Gastroesophageal sphincter (tissue), 4 donors: ENCODE measurements around the gene CEL. TPM values are rescaled to one million over a fixed set of nuclear protein-coding genes. Genes with fewer than 3 reads are reported as not detected.
"Not testable (repeated sequence)": the region's sequence is repeated elsewhere in the genome, so short reads cannot be mapped to it uniquely, and the experiment has no call there.

Source experiments
- ATAC-seq: fragments of 150-250 bp; one replicate; pipeline ENCODE4 v1.9.1; 2016; ENCODE audit warnings: mild to moderate bottlenecking, moderate library complexity
- H3K27ac ChIP-seq, 4 donors: fragments of 200-600 bp; sonication (generic) in 3 of 4; 1 replicate in 3 of 4; 2 replicates in 1 of 4; pipeline ENCODE4 v1.5.1; 2016 to 2019
- H3K27me3 ChIP-seq: fragments of 200-600 bp; sonication (generic); one replicate; pipeline ENCODE4 v1.5.1; 2019
- H3K36me3 ChIP-seq, 2 donors: fragments of 200-600 bp; sonication (generic); one replicate each; pipeline ENCODE4 v1.5.1; 2019; ENCODE audit warnings: control low read depth in 1 of 2
- H3K4me1 ChIP-seq, 3 donors: fragments of 200-600 bp; sonication (generic); 1 replicate in 2 of 3; 2 replicates in 1 of 3; pipeline ENCODE4 v1.5.1; 2016 to 2019; ENCODE audit warnings: control low read depth in 2 of 3
- H3K4me3 ChIP-seq, 2 donors: fragments of 200-600 bp; sonication (generic); one replicate each; pipeline ENCODE4 v1.5.1; 2019; ENCODE audit warnings: mild to moderate bottlenecking in 1 of 2, moderate library complexity in 1 of 2
- H3K9me3 ChIP-seq, 3 donors: fragments of 200-600 bp; sonication (generic); one replicate each; pipeline ENCODE4 v1.5.1; 2017 to 2019; ENCODE audit warnings: control low read depth in 2 of 3
- EP300 ChIP-seq: sonication (generic); formaldehyde crosslinking; IDR thresholded peaks from one replicate; pipeline ENCODE4 v1.6.1; 2017; ENCODE audit warnings: antibody characterized with exemption, mild to moderate bottlenecking
- POLR2A ChIP-seq, 2 donors: fragments of 450-650 bp; IDR thresholded peaks; one replicate each; pipeline ENCODE4 v1.6.1; 2017; ENCODE audit warnings: antibody characterized with exemption in 2 of 2, mild to moderate bottlenecking in 2 of 2, moderate library complexity in 1 of 2
- POLR2AphosphoS5 ChIP-seq: sonication (generic); formaldehyde crosslinking; IDR thresholded peaks from one replicate; pipeline ENCODE4 v1.6.1; 2017; ENCODE audit warnings: antibody characterized with exemption
- WGBS, 2 donors: methylation state at CpG; one replicate each; pipeline ENCODE4 v1.1.5; 2018; ENCODE audit warnings: low coverage in 1 of 2; 5-methylcytosine and 5-hydroxymethylcytosine counted together
- total RNA-seq, 4 donors: library from RNA; depleted of rRNA; stranded (reverse); fragments of >200 nt; gene quantifications; one replicate each; pipeline ENCODE4 v1.1.0, GENCODE V29; 2016
- TF ChIP-seq, protein P1 (sequence below), 4 experiments: fragments of 200-600 bp in 2 of 4; fragments of 450-650 bp in 2 of 4; sonication (generic) in 1 of 4; IDR thresholded peaks; one replicate each; pipeline ENCODE4 v1.5.1; 2017 to 2019; ENCODE audit warnings: antibody characterized with exemption in 4 of 4, mild to moderate bottlenecking in 2 of 4, moderate library complexity in 2 of 4

The CEL gene
- total RNA-seq, 4 donors from 2014 or later: 0.35 to 0.81 (median 0.62) TPM; not detected in 1

DNA sequence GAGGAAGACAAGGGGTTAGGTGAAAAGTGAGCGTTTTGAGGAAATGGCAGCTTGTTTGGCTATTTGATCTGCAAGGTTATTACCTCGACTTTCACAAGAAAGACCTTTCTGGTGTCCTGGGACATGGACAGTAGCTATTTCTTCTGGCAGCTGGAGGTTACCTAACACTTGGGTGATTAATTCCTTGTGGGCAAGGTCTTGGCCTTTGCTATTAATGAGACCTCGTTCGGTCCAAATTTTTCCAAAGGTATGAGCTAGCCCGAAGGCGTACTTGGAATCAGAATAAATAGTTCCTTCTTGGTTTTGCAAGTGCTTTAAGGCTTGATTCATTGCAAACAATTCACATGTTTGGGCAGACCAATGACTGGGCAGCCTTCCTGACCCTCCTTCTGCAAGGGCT is 26.1 kb upstream of the CEL start:
- H3K9me3 ChIP-seq: no peaks in the 10 kb centered on the region
- no peak for ATAC-seq

DNA sequence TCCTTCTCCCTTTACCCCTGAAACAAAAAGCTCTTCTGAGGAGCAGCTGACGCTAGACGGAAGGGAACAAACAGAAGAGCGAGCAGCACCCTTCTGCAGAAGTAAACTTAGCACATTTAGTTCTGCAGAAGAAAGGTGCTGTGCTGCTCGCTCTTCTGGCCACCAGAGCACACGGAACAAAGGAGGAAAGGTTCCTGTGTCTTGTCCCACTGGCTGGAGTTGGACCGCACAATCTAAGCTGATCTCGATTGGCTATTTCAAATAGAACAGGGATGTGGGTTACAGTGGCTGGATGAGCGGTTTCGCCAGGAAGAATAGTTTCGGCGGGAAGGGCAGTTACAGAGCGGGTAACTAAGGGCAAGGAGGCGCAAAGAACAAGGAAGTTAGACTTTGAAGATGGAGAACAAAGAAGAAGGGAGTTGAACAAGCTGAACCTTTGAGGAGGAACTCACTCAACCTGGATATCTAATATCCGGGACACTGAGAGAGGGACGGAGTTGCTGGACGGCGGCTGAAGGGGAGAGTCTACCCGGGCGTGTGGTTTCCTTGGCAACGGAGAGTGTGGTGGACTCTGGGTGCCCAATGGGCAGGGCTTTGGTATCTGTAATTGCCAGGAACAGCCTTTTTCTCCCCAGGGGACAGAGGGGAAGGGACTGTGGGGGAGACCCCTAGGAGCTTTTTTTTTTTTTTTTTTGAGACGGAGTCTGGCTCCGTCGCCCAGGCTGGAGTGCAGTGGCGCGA is 23.8 kb upstream of the CEL start:
- no peak overlapping the region for H3K4me3 ChIP-seq
- H3K27me3 ChIP-seq: no peaks in the 10 kb centered on the region
- 85 to 94% methylated on average over 19 to 21 of the region's 25 CpGs for WGBS, 2 donors
- no peaks in the 10 kb centered on the region for H3K9me3 ChIP-seq
- TF ChIP-seq POLR2AphosphoS5 (no peak), POLR2A (IDR thresholded peaks at IDR 0.05) (no peak), EP300 (no peak)
- TF ChIP-seq, protein P1, sequence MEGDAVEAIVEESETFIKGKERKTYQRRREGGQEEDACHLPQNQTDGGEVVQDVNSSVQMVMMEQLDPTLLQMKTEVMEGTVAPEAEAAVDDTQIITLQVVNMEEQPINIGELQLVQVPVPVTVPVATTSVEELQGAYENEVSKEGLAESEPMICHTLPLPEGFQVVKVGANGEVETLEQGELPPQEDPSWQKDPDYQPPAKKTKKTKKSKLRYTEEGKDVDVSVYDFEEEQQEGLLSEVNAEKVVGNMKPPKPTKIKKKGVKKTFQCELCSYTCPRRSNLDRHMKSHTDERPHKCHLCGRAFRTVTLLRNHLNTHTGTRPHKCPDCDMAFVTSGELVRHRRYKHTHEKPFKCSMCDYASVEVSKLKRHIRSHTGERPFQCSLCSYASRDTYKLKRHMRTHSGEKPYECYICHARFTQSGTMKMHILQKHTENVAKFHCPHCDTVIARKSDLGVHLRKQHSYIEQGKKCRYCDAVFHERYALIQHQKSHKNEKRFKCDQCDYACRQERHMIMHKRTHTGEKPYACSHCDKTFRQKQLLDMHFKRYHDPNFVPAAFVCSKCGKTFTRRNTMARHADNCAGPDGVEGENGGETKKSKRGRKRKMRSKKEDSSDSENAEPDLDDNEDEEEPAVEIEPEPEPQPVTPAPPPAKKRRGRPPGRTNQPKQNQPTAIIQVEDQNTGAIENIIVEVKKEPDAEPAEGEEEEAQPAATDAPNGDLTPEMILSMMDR (IDR thresholded peaks at IDR 0.05): no peak
- peaks cover 0 to 36% of the 10 kb centered on the region in 2 donors for H3K36me3 ChIP-seq
- H3K27ac ChIP-seq: no peak overlapping the region
- H3K4me1 ChIP-seq: peaks cover 0 to 21% (median 0%) of the 10 kb centered on the region in 3 donors
- ATAC-seq: no peak

More for the DNA sequence above, 26.1 kb upstream of the CEL start:
- TF ChIP-seq, protein P1 (IDR thresholded peaks at IDR 0.05): no peak
- no peak for TF ChIP-seq EP300
- TF ChIP-seq POLR2A (IDR thresholded peaks at IDR 0.05): no peak
- TF ChIP-seq POLR2AphosphoS5: no peak
- Histone ChIP-seq H3K4me3 (no peak overlapping the region), H3K4me1 (peaks cover 0 to 40% (median 15%) of the 10 kb centered on the region in 3 donors), H3K27ac (no peak overlapping the region), H3K27me3 (no peaks in the 10 kb centered on the region), H3K36me3 (peaks cover 0 to 15% of the 10 kb centered on the region in 2 donors)
- 86 to 95% methylated on average over 4 to 6 of the region's 6 CpGs for WGBS, 2 donors

DNA sequence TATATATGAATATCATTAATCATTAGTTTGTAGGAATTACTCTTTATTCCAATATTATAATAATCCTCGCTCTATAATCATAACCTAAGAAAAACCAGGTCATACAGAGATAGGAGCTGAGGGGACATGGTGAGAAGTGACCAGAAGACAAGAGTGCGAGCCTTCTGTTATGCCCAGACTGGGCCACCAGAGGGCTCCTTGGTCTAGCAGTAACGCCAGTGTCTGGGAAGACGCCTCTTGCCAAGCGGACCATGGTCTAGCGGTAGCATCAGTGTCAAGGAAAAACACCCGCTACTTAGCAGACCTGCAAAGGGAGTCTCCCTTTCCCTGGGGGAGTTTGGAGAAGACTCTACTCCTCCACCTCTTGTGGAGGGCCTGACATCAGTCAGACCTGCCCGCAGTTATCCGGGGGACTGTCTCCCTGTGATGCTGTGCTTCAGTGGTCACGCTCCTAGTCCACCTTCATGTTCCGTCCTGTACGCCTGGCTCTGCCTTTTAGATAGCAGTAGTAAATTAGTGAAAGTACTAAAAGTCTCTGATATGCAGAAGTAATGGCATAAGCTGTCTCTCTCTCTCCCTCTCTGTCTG is 20.8 kb upstream of the CEL start:
- not testable (repeated sequence) for H3K4me1 ChIP-seq, H3K27me3 ChIP-seq, H3K4me3 ChIP-seq, ATAC-seq, H3K9me3 ChIP-seq, H3K27ac ChIP-seq
- TF ChIP-seq, protein P1 (IDR thresholded peaks at IDR 0.05): peak in 3 of 4 experiments; percentile 40 to 53 (median 44)
- H3K36me3 ChIP-seq: peaks cover 0 to 60% of the 10 kb centered on the region in 2 donors
- 68 to 74% methylated on average over 5 to 7 of the region's 12 CpGs for WGBS, 2 donors

DNA sequence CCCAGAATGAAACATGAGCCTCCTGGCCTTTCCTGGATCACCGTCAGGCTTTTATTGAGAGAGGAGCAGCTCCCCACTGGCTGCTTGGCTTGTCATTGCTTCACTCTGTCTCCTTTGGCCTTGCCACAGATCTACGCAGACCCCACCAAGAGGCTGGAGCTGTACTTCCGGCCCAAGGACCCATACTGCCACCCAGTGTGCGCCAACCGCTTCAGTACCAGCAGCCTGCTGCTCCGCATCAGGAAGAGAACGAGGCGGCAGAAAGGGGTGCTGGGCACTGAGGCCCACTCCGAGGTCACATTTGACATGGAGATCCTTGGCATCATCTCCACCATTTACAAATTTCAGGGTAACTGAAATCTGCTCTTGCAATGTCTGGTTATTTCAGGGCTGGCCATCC is 19.8 kb upstream of the CEL start:
- TF ChIP-seq, protein P1 (IDR thresholded peaks at IDR 0.05): no peak
- TF ChIP-seq EP300: no peak
- Histone ChIP-seq H3K36me3 (peaks cover 0 to 68% of the 10 kb centered on the region in 2 donors), H3K9me3 (no peaks in the 10 kb centered on the region), H3K27me3 (no peaks in the 10 kb centered on the region), H3K27ac (no peak overlapping the region), H3K4me1 (no peaks in the 10 kb centered on the region), H3K4me3 (no peak overlapping the region)
- ATAC-seq: no peak
- 69% methylated on average over 2 of the region's 9 CpGs; no CpG with 5 or more reads in 1 of the 2 donors for WGBS, 2 donors

DNA sequence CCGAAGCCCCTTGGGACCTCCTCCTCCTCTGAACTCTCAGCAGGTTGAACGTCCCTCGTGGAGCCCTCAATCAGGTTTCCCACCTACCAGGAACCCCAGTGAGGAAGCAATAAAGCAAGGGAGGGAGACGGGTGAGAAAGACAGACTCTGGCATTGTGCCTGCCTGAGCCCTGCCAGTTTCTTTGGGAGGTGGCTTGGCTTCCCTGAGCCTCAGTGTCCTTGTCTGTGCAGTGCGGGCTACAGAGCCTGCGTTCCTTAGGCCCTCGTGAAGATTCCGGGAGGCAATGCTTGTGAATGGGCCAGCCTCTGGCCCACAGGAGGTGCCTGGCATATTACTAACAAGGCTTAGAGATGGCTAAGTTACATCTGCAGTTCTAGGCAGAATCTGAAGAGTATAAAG is 19.1 kb upstream of the CEL start:
- Histone ChIP-seq H3K27me3 (no peaks in the 10 kb centered on the region), H3K27ac (no peak overlapping the region), H3K9me3 (no peaks in the 10 kb centered on the region), H3K36me3 (peaks cover 0 to 69% of the 10 kb centered on the region in 2 donors), H3K4me3 (no peak overlapping the region), H3K4me1 (no peaks in the 10 kb centered on the region)
- no peak for ATAC-seq
- TF ChIP-seq POLR2AphosphoS5: no peak
- TF ChIP-seq, protein P1 (IDR thresholded peaks at IDR 0.05): no peak
- TF ChIP-seq POLR2A (IDR thresholded peaks at IDR 0.05): no peak
- TF ChIP-seq EP300: no peak
- WGBS, 2 donors: no CpG with 5 or more reads among the region's 8 CpGs
